ENCODE measurements around the gene PLGLB2.
"Not testable (repeated sequence)": the region's sequence is repeated elsewhere in the genome, so short reads cannot be mapped to it uniquely, and the experiment has no call there.

The PLGLB2 gene

GRCh38 chr2:87747791-87748190 is at the start of gene PLGLB2:
Gene PLGLB2 (plus strand): TSS chr2:87748087. CDS start chr2:87748154, 67 bp downstream.
- H3K4me1 ChIP-seq; H3K27me3 ChIP-seq (ENCODE audit: control insufficient read depth, insufficient read depth, low read length); H3K27ac ChIP-seq; H3K9ac ChIP-seq; H3K4me3 ChIP-seq (ENCODE audit: low read depth, low read length); H3K9me3 ChIP-seq (ENCODE audit: control insufficient read depth, low read length); H2AFZ ChIP-seq; H3K4me2 ChIP-seq (ENCODE audit: low read length); H3K79me2 ChIP-seq; H3K36me3 ChIP-seq (ENCODE audit: control insufficient read depth, insufficient read depth, low read length): not testable (repeated sequence)

GRCh38 chr2:87704572-87705323 is 43.1 kb upstream of the PLGLB2 start:
- not testable (repeated sequence) for H3K79me2 ChIP-seq; H3K9me3 ChIP-seq (ENCODE audit: control insufficient read depth, low read length); H3K27me3 ChIP-seq (ENCODE audit: control insufficient read depth, insufficient read depth, low read length); H3K4me3 ChIP-seq (ENCODE audit: low read depth, low read length); H3K4me1 ChIP-seq; H3K9ac ChIP-seq; H3K27ac ChIP-seq; H3K36me3 ChIP-seq (ENCODE audit: control insufficient read depth, insufficient read depth, low read length); H2AFZ ChIP-seq; H3K4me2 ChIP-seq (ENCODE audit: low read length)

GRCh38 chr2:87708368-87708767 is 39.5 kb upstream of the PLGLB2 start:
- not testable (repeated sequence) for H2AFZ ChIP-seq; H3K36me3 ChIP-seq (ENCODE audit: control insufficient read depth, insufficient read depth, low read length); H3K27me3 ChIP-seq (ENCODE audit: control insufficient read depth, insufficient read depth, low read length); H3K4me1 ChIP-seq; H3K9me3 ChIP-seq (ENCODE audit: control insufficient read depth, low read length); H3K79me2 ChIP-seq; H3K4me3 ChIP-seq (ENCODE audit: low read depth, low read length); H3K9ac ChIP-seq; H3K27ac ChIP-seq; H3K4me2 ChIP-seq (ENCODE audit: low read length)

GRCh38 chr2:87727940-87728599 is 19.8 kb upstream of the PLGLB2 start:
- not testable (repeated sequence) for H3K4me3 ChIP-seq (ENCODE audit: low read depth, low read length); H2AFZ ChIP-seq; H3K27ac ChIP-seq; H3K4me1 ChIP-seq; H3K9ac ChIP-seq; H3K9me3 ChIP-seq (ENCODE audit: control insufficient read depth, low read length); H3K79me2 ChIP-seq; H3K4me2 ChIP-seq (ENCODE audit: low read length); H3K36me3 ChIP-seq (ENCODE audit: control insufficient read depth, insufficient read depth, low read length); H3K27me3 ChIP-seq (ENCODE audit: control insufficient read depth, insufficient read depth, low read length)

GRCh38 chr2:87740928-87741327 is 7.0 kb upstream of the PLGLB2 start:
- H3K36me3 ChIP-seq (ENCODE audit: control insufficient read depth, insufficient read depth, low read length); H3K4me3 ChIP-seq (ENCODE audit: low read depth, low read length); H3K9ac ChIP-seq; H3K79me2 ChIP-seq; H2AFZ ChIP-seq; H3K9me3 ChIP-seq (ENCODE audit: control insufficient read depth, low read length); H3K27ac ChIP-seq; H3K4me1 ChIP-seq; H3K4me2 ChIP-seq (ENCODE audit: low read length); H3K27me3 ChIP-seq (ENCODE audit: control insufficient read depth, insufficient read depth, low read length): not testable (repeated sequence)

GRCh38 chr2:87742393-87743108 is 5.3 kb upstream of the PLGLB2 start:
- H3K4me1 ChIP-seq; H3K36me3 ChIP-seq (ENCODE audit: control insufficient read depth, insufficient read depth, low read length); H3K9me3 ChIP-seq (ENCODE audit: control insufficient read depth, low read length); H3K27me3 ChIP-seq (ENCODE audit: control insufficient read depth, insufficient read depth, low read length); H3K79me2 ChIP-seq; H3K9ac ChIP-seq; H3K4me3 ChIP-seq (ENCODE audit: low read depth, low read length); H2AFZ ChIP-seq; H3K4me2 ChIP-seq (ENCODE audit: low read length); H3K27ac ChIP-seq: not testable (repeated sequence)

GRCh38 chr2:87743638-87744037 is 4.2 kb upstream of the PLGLB2 start:
- not testable (repeated sequence) for H3K27me3 ChIP-seq (ENCODE audit: control insufficient read depth, insufficient read depth, low read length); H3K36me3 ChIP-seq (ENCODE audit: control insufficient read depth, insufficient read depth, low read length); H3K27ac ChIP-seq; H3K4me2 ChIP-seq (ENCODE audit: low read length); H3K9ac ChIP-seq; H3K9me3 ChIP-seq (ENCODE audit: control insufficient read depth, low read length); H2AFZ ChIP-seq; H3K4me3 ChIP-seq (ENCODE audit: low read depth, low read length); H3K4me1 ChIP-seq; H3K79me2 ChIP-seq

GRCh38 chr2:87745353-87745951 is 2.4 kb upstream of the PLGLB2 start:
- not testable (repeated sequence) for H3K27me3 ChIP-seq (ENCODE audit: control insufficient read depth, insufficient read depth, low read length); H3K4me1 ChIP-seq; H3K4me3 ChIP-seq (ENCODE audit: low read depth, low read length); H3K9me3 ChIP-seq (ENCODE audit: control insufficient read depth, low read length); H3K36me3 ChIP-seq (ENCODE audit: control insufficient read depth, insufficient read depth, low read length); H3K9ac ChIP-seq; H3K79me2 ChIP-seq; H2AFZ ChIP-seq; H3K27ac ChIP-seq; H3K4me2 ChIP-seq (ENCODE audit: low read length)

GRCh38 chr2:87748524-87748923 is 637 bp downstream of the PLGLB2 start:
- not testable (repeated sequence) for H3K9me3 ChIP-seq (ENCODE audit: control insufficient read depth, low read length); H3K4me2 ChIP-seq (ENCODE audit: low read length); H2AFZ ChIP-seq; H3K4me3 ChIP-seq (ENCODE audit: low read depth, low read length); H3K27ac ChIP-seq; H3K9ac ChIP-seq; H3K4me1 ChIP-seq; H3K79me2 ChIP-seq; H3K36me3 ChIP-seq (ENCODE audit: control insufficient read depth, insufficient read depth, low read length); H3K27me3 ChIP-seq (ENCODE audit: control insufficient read depth, insufficient read depth, low read length)

GRCh38 chr2:87750560-87750959 is 2.7 kb downstream of the PLGLB2 start:
- H3K9ac ChIP-seq; H3K27me3 ChIP-seq (ENCODE audit: control insufficient read depth, insufficient read depth, low read length); H3K27ac ChIP-seq; H3K4me3 ChIP-seq (ENCODE audit: low read depth, low read length); H3K4me1 ChIP-seq; H3K4me2 ChIP-seq (ENCODE audit: low read length); H3K9me3 ChIP-seq (ENCODE audit: control insufficient read depth, low read length); H3K79me2 ChIP-seq; H3K36me3 ChIP-seq (ENCODE audit: control insufficient read depth, insufficient read depth, low read length); H2AFZ ChIP-seq: not testable (repeated sequence)

Data from parathyroid adenoma (tissue), 2 donors.